DND-41 (cell line): Measurements from ENCODE around the gene TUBG1.

Experiments used
- CTCF ChIP-seq: IDR thresholded peaks from 2 replicates; pipeline ENCODE4 v1.5.1; 2012; ENCODE audit warnings: borderline replicate concordance, low read length, moderate library complexity, mild to moderate bottlenecking; ENCODE audit not compliant: poor library complexity, severe bottlenecking; ENCODE audit errors: extremely low read depth
- EZH2 ChIP-seq: IDR thresholded peaks from 3 replicates; pipeline ENCODE4 v1.6.1; 2012; ENCODE audit warnings: borderline replicate concordance, low read depth, mild to moderate bottlenecking, moderate library complexity, low read length, inconsistent platforms; ENCODE audit not compliant: severe bottlenecking

DNA sequence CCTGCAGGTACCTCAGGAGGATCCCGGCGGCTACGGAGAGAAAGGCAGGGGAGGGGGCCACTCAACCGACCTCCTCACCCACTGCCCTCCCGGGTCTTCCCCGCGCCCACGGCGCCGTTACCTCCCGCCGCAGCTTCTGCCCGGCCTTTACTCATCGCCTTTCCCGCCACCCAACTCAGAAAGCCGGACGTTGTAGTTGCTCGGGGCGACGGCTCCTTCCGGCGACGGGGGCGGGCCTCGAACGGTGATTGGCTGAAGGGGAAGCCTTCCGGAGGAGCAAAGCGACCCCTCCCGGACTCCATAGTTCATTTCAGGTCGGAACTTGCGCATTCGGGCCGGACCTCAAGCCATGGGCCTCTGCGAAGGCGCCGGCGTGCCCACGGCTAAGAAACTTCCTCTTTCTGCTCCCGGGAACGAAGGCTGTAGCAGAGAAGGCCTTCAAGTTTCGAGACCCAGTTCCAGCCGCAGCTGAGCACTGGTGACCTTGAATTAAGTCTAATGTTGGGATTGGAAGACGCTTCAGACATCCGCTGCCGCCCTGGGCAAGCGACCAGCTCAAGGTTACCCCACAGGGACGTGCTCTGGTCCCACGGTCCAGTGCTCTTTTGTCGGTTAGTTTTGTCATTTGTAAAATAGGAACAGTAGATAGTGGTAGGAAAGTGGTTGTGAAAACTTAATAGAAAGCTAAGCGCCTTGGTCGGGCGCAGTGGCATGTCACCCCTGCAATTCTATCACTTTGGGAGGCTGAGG, 31.8 kb upstream of the TUBG1 start, which contains the start of gene PSMC3IP:
- TF ChIP-seq CTCF = peak; percentile 60
- TF ChIP-seq EZH2 = no peak
